OCI-LY3 (cell line): ENCODE results near the gene PPHLN1.

Source experiments
- EZH2phosphoT487 ChIP-seq: fragments of 200-600 bp; shearing (Covaris generic); IDR thresholded peaks from 2 replicates; pipeline ENCODE4 v1.6.1; 2018; ENCODE audit warnings: antibody characterized with exemption, mixed run types, low read depth
- TF ChIP-seq, protein P1 (sequence below): fragments of 200-600, 300-600 bp; sonication (generic); IDR thresholded peaks from 2 replicates; pipeline ENCODE4 v1.5.1; 2014; ENCODE audit warnings: antibody characterized with exemption, low read length, low read depth

GRCh38 chr12:42343721-42344120 lies 17.8 kb downstream of the PPHLN1 start:
- TF ChIP-seq, protein P1, sequence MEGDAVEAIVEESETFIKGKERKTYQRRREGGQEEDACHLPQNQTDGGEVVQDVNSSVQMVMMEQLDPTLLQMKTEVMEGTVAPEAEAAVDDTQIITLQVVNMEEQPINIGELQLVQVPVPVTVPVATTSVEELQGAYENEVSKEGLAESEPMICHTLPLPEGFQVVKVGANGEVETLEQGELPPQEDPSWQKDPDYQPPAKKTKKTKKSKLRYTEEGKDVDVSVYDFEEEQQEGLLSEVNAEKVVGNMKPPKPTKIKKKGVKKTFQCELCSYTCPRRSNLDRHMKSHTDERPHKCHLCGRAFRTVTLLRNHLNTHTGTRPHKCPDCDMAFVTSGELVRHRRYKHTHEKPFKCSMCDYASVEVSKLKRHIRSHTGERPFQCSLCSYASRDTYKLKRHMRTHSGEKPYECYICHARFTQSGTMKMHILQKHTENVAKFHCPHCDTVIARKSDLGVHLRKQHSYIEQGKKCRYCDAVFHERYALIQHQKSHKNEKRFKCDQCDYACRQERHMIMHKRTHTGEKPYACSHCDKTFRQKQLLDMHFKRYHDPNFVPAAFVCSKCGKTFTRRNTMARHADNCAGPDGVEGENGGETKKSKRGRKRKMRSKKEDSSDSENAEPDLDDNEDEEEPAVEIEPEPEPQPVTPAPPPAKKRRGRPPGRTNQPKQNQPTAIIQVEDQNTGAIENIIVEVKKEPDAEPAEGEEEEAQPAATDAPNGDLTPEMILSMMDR = no peak
- no peak for TF ChIP-seq EZH2phosphoT487
